Right atrium auricular region (tissue), 2 donors: ENCODE data around the gene MCFD2. TPM values are rescaled to one million over a fixed set of nuclear protein-coding genes. Genes with fewer than 3 reads are reported as not detected.

Experiments
- DNase-seq: peaks from one replicate; pipeline ENCODE4 v3.0.0-alpha.2; 2019; ENCODE audit warnings: low spot score
- H3K27ac ChIP-seq, 2 donors: fragments of 200-600 bp; sonication (generic); 1 replicate in 1 of 2; 2 replicates in 1 of 2; pipeline ENCODE4 v1.5.1; 2016 to 2019
- H3K27me3 ChIP-seq, 2 donors: fragments of 200-600 bp; sonication (generic); one replicate each; pipeline versions ENCODE4 v1.5.1 to v1.6.0; 2017 to 2019
- H3K36me3 ChIP-seq: fragments of 200-600 bp; sonication (generic); one replicate; pipeline ENCODE4 v1.5.1; 2016
- H3K4me1 ChIP-seq, 2 donors: fragments of 200-600 bp; sonication (generic); one replicate each; pipeline versions ENCODE4 v1.5.1 to v1.6.0; 2017 to 2019
- H3K4me3 ChIP-seq, 2 donors: fragments of 200-600 bp; sonication (generic); 1 replicate in 1 of 2; 2 replicates in 1 of 2; pipeline ENCODE4 v1.5.1; 2017 to 2019; ENCODE audit warnings: mild to moderate bottlenecking in 1 of 2, moderate library complexity in 1 of 2
- H3K9me3 ChIP-seq, 2 donors: fragments of 200-600 bp; sonication (generic); one replicate each; pipeline ENCODE4 v1.5.1; 2019
- CTCF ChIP-seq, 2 donors: fragments of 200-600 bp; sonication (generic); IDR thresholded peaks; one replicate each; pipeline ENCODE4 v1.5.1; 2019; ENCODE audit warnings: antibody characterized with exemption in 2 of 2
- total RNA-seq, 2 donors: library from RNA; depleted of rRNA; stranded (reverse); fragments of >200 nt; gene quantifications; one replicate each; pipeline ENCODE4 v1.1.0, GENCODE V29; 2016

The MCFD2 gene
- total RNA-seq, 2 donors from 2014 or later, result 48.7 to 77.5 TPM

GRCh38 chr2:46873604-46874068, 42.0 kb downstream of the MCFD2 start:
- Histone ChIP-seq H3K4me1 (peaks cover 0 to 54% of the 10 kb centered on the region in 2 donors), H3K27me3 (no peaks in the 10 kb centered on the region), H3K36me3 (no peaks in the 10 kb centered on the region), H3K4me3 (no peak overlapping the region), H3K9me3 (no peaks in the 10 kb centered on the region), H3K27ac (peak overlapping the region in 1 of 2 donors; percentile 38)
- DNase-seq, result peak; percentile 89
- TF ChIP-seq CTCF (IDR thresholded peaks at IDR 0.05), result no peak

- peaks cover 0 to 48% of the 10 kb centered on the region in 2 donors for H3K4me1 ChIP-seq
- TF ChIP-seq CTCF (IDR thresholded peaks at IDR 0.05), result no peak
- H3K27ac ChIP-seq, result peak overlapping the region in 1 of 2 donors; percentile 38
- no peaks in the 10 kb centered on the region for H3K9me3 ChIP-seq
- H3K4me3 ChIP-seq, result no peak overlapping the region
- DNase-seq, result no peak
- no peaks in the 10 kb centered on the region for H3K36me3 ChIP-seq
- no peaks in the 10 kb centered on the region for H3K27me3 ChIP-seq
Measured at GRCh38 chr2:46872902-46873603, 42.6 kb downstream of the MCFD2 start.

- peaks cover 0 to 49% of the 10 kb centered on the region in 2 donors for H3K4me1 ChIP-seq
- H3K27me3 ChIP-seq, result no peaks in the 10 kb centered on the region
- DNase-seq, result no peak
- no peaks in the 10 kb centered on the region for H3K36me3 ChIP-seq
- H3K27ac ChIP-seq, result no peak overlapping the region
- no peaks in the 10 kb centered on the region for H3K9me3 ChIP-seq
- H3K4me3 ChIP-seq, result no peak overlapping the region
- no peak for TF ChIP-seq CTCF (IDR thresholded peaks at IDR 0.05)
Measured at GRCh38 chr2:46871976-46872381, 43.6 kb downstream of the MCFD2 start.

- TF ChIP-seq CTCF (IDR thresholded peaks at IDR 0.05), result no peak
- Histone ChIP-seq H3K36me3 (no peaks in the 10 kb centered on the region), H3K27me3 (no peaks in the 10 kb centered on the region), H3K4me1 (peaks cover 0 to 48% of the 10 kb centered on the region in 2 donors), H3K4me3 (no peak overlapping the region), H3K9me3 (no peaks in the 10 kb centered on the region), H3K27ac (no peak overlapping the region)
- DNase-seq, result no peak
Measured at GRCh38 chr2:46870051-46870839, 45.4 kb downstream of the MCFD2 start.

GRCh38 chr2:46869621-46870020, 46.0 kb downstream of the MCFD2 start:
- Histone ChIP-seq H3K4me3 (no peak overlapping the region), H3K27ac (no peak overlapping the region), H3K36me3 (no peaks in the 10 kb centered on the region), H3K27me3 (no peaks in the 10 kb centered on the region), H3K9me3 (no peaks in the 10 kb centered on the region), H3K4me1 (peaks cover 0 to 48% of the 10 kb centered on the region in 2 donors)
- DNase-seq, result no peak
- TF ChIP-seq CTCF (IDR thresholded peaks at IDR 0.05), result no peak
